DOHH2 (cell line): ENCODE data around the gene CH25H.

Source experiments
- H3F3A ChIP-seq: fragments of 200-600 bp; sonication (generic), shearing (Covaris generic); 2 replicates; pipeline ENCODE4 v1.6.0; 2016; ENCODE audit warnings: antibody characterized with exemption, mild to moderate bottlenecking; ENCODE audit not compliant: control insufficient read depth, insufficient read depth
- H3K27ac ChIP-seq: fragments of 200-600 bp; sonication (generic); 2 replicates; pipeline ENCODE4 v1.5.1; 2014; ENCODE audit warnings: low read depth, mild to moderate bottlenecking, low read length, moderate library complexity
- H3K27me3 ChIP-seq: fragments of 200-600 bp; sonication (generic); 2 replicates; pipeline ENCODE4 v1.6.1; 2014; ENCODE audit warnings: mild to moderate bottlenecking, low read length, mixed read lengths; ENCODE audit not compliant: control insufficient read depth
- H3K36me3 ChIP-seq: fragments of 200-600 bp; sonication (generic); 2 replicates; pipeline ENCODE4 v1.6.1; 2014; ENCODE audit warnings: mild to moderate bottlenecking, low read length, moderate library complexity, mixed read lengths; ENCODE audit not compliant: control insufficient read depth
- H3K4me1 ChIP-seq: fragments of 200-600 bp; sonication (generic); 2 replicates; pipeline ENCODE4 v1.6.1; 2014; ENCODE audit warnings: mild to moderate bottlenecking, low read length, mixed read lengths; ENCODE audit not compliant: control insufficient read depth
- H3K4me2 ChIP-seq: fragments of 200-600 bp; sonication (generic); 2 replicates; pipeline ENCODE4 v1.6.0; 2014; ENCODE audit warnings: mild to moderate bottlenecking, low read length, moderate library complexity
- H3K4me3 ChIP-seq: fragments of 200-600 bp; sonication (generic); 2 replicates; pipeline ENCODE4 v1.5.1; 2014; ENCODE audit warnings: mild to moderate bottlenecking, low read length, mixed read lengths
- H3K79me2 ChIP-seq: fragments of 200-600 bp; sonication (generic); 2 replicates; pipeline ENCODE4 v1.6.1; 2014; ENCODE audit warnings: mild to moderate bottlenecking, low read length, mixed read lengths; ENCODE audit not compliant: control insufficient read depth
- H3K9me2 ChIP-seq: fragments of 200-600 bp; sonication (generic); replicated peaks from 2 replicates; pipeline ENCODE4 v1.6.1; 2014; ENCODE audit warnings: mild to moderate bottlenecking, low read length, mixed read lengths; ENCODE audit not compliant: control insufficient read depth
- H3K9me3 ChIP-seq: fragments of 200-600 bp; sonication (generic); 2 replicates; pipeline ENCODE4 v1.6.1; 2014; ENCODE audit warnings: antibody characterized with exemption, low read length, mixed read lengths; ENCODE audit not compliant: control insufficient read depth, insufficient read depth
- H4K20me1 ChIP-seq: fragments of 200-600 bp; sonication (generic); 2 replicates; pipeline ENCODE4 v1.6.0; 2014; ENCODE audit warnings: low read depth, mild to moderate bottlenecking, antibody characterized with exemption, low read length, moderate library complexity; ENCODE audit not compliant: control insufficient read depth, insufficient read depth
- CTCF ChIP-seq: fragments of 200-600 bp; sonication (generic); IDR thresholded peaks from one replicate; pipeline ENCODE4 v1.5.1; 2014; ENCODE audit warnings: antibody characterized with exemption, mild to moderate bottlenecking, low read depth, low read length; ENCODE audit not compliant: poor library complexity, severe bottlenecking
- EZH2phosphoT487 ChIP-seq: fragments of 200-600 bp; sonication (generic); IDR thresholded peaks from 2 replicates; pipeline ENCODE4 v1.6.1; 2017; ENCODE audit warnings: borderline replicate concordance, mild to moderate bottlenecking, antibody characterized with exemption, low read length, moderate library complexity, mixed read lengths

CH25H gene

DNA sequence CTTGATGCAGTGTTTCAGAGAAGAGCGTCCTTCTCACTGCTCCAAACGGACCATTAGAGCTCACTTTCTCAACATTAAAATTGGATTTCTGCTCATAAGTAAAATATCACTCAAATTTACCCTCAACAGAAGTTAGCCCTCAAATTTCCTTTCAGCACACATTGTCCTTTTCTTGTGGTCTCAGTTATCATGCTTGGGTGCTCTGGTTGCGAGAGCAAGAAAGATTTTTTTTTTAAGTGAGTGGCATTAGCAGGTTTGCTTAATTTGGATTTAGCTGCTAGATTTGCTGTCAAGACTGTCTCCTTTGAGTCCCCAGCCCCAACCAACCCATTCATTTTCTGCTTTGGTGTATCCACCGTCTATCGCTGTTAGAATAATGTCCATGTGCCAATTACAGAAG lies 2.6 kb upstream of the CH25H start:
- Histone ChIP-seq H3K36me3 (no peaks in the 10 kb centered on the region), H4K20me1 (no peaks in the 10 kb centered on the region), H3K27ac (no peak overlapping the region), H3K79me2 (no peaks in the 10 kb centered on the region), H3F3A (no peaks in the 10 kb centered on the region), H3K4me1 (peaks cover 18% of the 10 kb centered on the region), H3K4me3 (no peak overlapping the region), H3K9me2 (no peaks in the 10 kb centered on the region), H3K27me3 (peaks cover 43% of the 10 kb centered on the region), H3K4me2 (no peak overlapping the region), H3K9me3 (no peaks in the 10 kb centered on the region)
- TF ChIP-seq CTCF: no peak
- no peak for TF ChIP-seq EZH2phosphoT487

DNA sequence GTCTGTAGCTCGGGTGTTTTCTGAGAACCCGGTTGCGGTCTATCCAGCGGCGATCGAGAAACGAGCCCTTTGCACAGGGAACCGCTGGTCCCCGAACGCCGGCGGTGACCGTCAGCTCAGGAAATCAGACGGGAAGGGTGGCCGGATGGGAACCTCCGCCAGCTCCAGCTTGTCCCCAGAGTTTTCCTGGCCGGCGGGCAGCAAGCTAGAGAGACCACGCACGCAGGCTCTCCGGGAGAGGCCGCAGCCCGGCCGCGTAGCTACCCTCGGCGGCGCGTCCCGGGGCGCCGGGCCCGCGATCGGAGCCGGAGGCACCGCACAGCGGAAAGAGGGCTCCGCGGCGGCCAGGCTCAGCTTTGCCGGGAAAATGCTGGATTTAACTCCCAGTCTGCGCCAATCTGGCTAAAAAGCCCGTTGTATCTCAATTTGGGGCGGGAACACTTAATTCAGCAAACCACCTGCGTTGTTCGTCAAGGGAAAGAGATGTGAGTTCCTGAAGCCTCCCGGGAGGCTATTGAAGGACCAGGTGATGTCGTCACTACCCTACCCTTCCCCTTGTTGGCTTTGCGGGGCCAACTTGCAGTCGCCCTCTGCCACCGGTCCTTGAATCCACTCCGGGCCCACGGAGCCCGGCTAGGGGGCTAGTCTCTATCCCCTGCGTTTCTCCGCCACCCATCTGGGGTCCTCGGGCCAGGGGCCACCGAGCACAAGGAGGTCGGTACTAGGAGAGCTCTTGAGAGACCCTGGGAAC lies 859 bp upstream of the CH25H start:
- TF ChIP-seq CTCF (no peak), EZH2phosphoT487 (peak; percentile 21; the same call in 1 of the 2 replicates)
- Histone ChIP-seq H3K4me3 (peak overlapping the region; percentile 33; the same call in 1 of the 2 replicates), H3K27ac (no peak overlapping the region), H3K9me3 (no peaks in the 10 kb centered on the region), H3F3A (no peaks in the 10 kb centered on the region), H3K9me2 (no peaks in the 10 kb centered on the region), H3K27me3 (peaks cover 54% of the 10 kb centered on the region), H4K20me1 (no peaks in the 10 kb centered on the region), H3K36me3 (no peaks in the 10 kb centered on the region), H3K79me2 (no peaks in the 10 kb centered on the region), H3K4me1 (peaks cover 18% of the 10 kb centered on the region), H3K4me2 (peak overlapping the region; percentile 49)

GRCh38 chr10:89206402-89207180 lies 526 bp downstream of the CH25H start:
- H3K27me3 ChIP-seq: peaks cover 59% of the 10 kb centered on the region
- peaks cover 18% of the 10 kb centered on the region for H3K4me1 ChIP-seq
- no peaks in the 10 kb centered on the region for H3K36me3 ChIP-seq
- no peaks in the 10 kb centered on the region for H4K20me1 ChIP-seq
- no peaks in the 10 kb centered on the region for H3F3A ChIP-seq
- TF ChIP-seq CTCF: no peak
- TF ChIP-seq EZH2phosphoT487: no peak
- no peaks in the 10 kb centered on the region for H3K9me3 ChIP-seq
- no peaks in the 10 kb centered on the region for H3K9me2 ChIP-seq
- H3K27ac ChIP-seq: no peak overlapping the region
- H3K4me3 ChIP-seq: peak overlapping the region; percentile 33; the same call in 1 of the 2 replicates
- no peaks in the 10 kb centered on the region for H3K79me2 ChIP-seq
- H3K4me2 ChIP-seq: peak overlapping the region; percentile 49; the same call in 1 of the 2 replicates
